ENCODE measurements around the gene ACBD3. TPM values are rescaled to one million over a fixed set of nuclear protein-coding genes. Genes with fewer than 3 reads are reported as not detected.
A peak's percentile ranks its signal among the peaks of the same experiment; 100 is the strongest.

ACBD3 gene
- total RNA-seq, 3 donors from 2014 or later (not counting 1 experiment from before 2014, with no cell fraction given), result 26.9 to 33.3 (median 28.8) TPM

DNA sequence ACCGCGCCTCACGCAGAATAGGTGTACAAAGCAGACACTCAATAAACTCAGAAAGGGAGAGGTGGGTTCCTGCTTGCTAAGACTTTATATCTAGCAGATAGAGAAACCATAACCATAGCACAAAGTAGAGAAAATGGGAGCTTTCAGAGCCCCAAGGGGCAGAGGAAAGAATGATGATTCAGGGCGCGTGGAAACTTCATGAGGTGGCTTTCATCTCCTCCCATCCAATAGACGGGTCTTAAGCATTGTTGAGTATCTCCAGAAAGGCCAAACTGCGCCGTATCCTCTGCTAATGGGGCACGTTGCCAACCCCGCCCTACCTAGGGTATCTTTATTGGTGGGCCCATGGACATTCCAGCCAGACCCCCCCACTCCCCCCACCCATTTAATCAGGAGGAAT, 36.1 kb upstream of the ACBD3 start:
- Histone ChIP-seq H3K4me3 (ENCODE audit: low read length) (no peak overlapping the region), H3K27ac (ENCODE audit: low read length) (no peak overlapping the region), H3K4me1 (ENCODE audit: control insufficient read depth, insufficient read depth, low read length) (peaks cover 12% of the 10 kb centered on the region), H3K27me3 (ENCODE audit: control insufficient read depth, insufficient read depth, low read length) (peaks cover 6% of the 10 kb centered on the region), H3K36me3 (ENCODE audit: control insufficient read depth, insufficient read depth, low read length) (no peaks in the 10 kb centered on the region), H3K9me3 (ENCODE audit: control insufficient read depth, insufficient read depth, low read length) (no peaks in the 10 kb centered on the region)
- Mint-ChIP-seq H3K27ac (no peak overlapping the region), H3K36me3 (peaks cover 8% of the 10 kb centered on the region), H3K27me3 (ENCODE audit: low read depth in 2 of 2) (peaks cover 15 to 30% of the 10 kb centered on the region in 2 donors), H3K4me3 (peak overlapping the region; percentile 45), H3K4me1 (no peaks in the 10 kb centered on the region), H3K9me3 (no peaks in the 10 kb centered on the region)
- ATAC-seq, result no peak
- DNase-seq, result no peak
- TF ChIP-seq CTCF (IDR thresholded peaks at IDR 0.05), result no peak
- intact Hi-C loops (cut with micrococcal nuclease), result no loop called here
- WGBS (ENCODE audit: insufficient coverage), result 100% methylated on average over 10 of the region's 10 CpGs

DNA sequence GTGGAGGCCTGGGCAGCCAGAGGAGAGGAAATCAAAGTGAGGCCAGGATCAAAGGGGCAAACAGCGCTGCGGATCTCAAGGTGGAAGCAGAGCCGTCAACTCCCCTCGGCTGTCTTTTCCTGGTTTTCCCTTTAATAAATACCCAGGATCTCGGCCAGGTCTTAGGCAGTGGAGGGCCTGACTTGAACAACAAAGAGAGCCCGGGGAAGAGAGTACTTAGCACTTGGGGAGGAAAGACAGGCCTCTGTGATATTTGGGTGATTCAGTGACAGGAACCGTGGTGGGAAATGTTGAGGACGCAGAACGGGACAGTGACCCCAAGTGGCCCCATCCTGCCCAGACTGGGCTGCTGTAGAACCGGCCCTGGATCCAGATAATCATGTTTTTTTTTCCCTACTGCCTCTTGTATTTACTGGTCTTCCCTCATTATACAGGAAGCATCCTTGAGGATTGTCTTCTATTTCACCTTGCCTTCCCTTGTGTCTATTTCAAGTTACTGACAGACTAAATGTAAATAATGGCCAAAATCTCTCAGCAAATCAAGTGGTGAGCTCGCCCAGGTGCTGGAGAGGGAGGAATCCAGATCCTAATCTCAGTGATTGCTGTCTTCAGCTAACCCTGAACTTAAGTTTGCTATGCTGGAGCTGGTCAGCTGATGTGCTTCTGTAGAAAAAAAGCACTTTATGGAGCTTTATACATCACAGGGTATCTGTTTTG, 34.1 kb upstream of the ACBD3 start:
- no peaks in the 10 kb centered on the region for H3K9me3 Mint-ChIP-seq
- H3K9me3 ChIP-seq (ENCODE audit: control insufficient read depth, insufficient read depth, low read length), result no peaks in the 10 kb centered on the region
- no peak overlapping the region for H3K27ac Mint-ChIP-seq
- DNase-seq (no peak), ATAC-seq (no peak)
- H3K4me1 Mint-ChIP-seq, result no peaks in the 10 kb centered on the region
- 87% methylated on average over 11 of the region's 11 CpGs for WGBS (ENCODE audit: insufficient coverage)
- TF ChIP-seq CTCF (IDR thresholded peaks at IDR 0.05), result no peak
- no peaks in the 10 kb centered on the region for H3K36me3 ChIP-seq (ENCODE audit: control insufficient read depth, insufficient read depth, low read length)
- no peak overlapping the region for H3K27ac ChIP-seq (ENCODE audit: low read length)
- peaks cover 6% of the 10 kb centered on the region for H3K27me3 ChIP-seq (ENCODE audit: control insufficient read depth, insufficient read depth, low read length)
- H3K27me3 Mint-ChIP-seq (ENCODE audit: low read depth in 2 of 2), result peaks cover 7 to 24% of the 10 kb centered on the region in 2 donors
- peaks cover 12% of the 10 kb centered on the region for H3K4me1 ChIP-seq (ENCODE audit: control insufficient read depth, insufficient read depth, low read length)
- intact Hi-C loops (cut with micrococcal nuclease), result no loop called here
- no peak overlapping the region for H3K4me3 Mint-ChIP-seq
- no peak overlapping the region for H3K4me3 ChIP-seq (ENCODE audit: low read length)
- H3K36me3 Mint-ChIP-seq, result peaks cover under 1% of the 10 kb centered on the region

DNA sequence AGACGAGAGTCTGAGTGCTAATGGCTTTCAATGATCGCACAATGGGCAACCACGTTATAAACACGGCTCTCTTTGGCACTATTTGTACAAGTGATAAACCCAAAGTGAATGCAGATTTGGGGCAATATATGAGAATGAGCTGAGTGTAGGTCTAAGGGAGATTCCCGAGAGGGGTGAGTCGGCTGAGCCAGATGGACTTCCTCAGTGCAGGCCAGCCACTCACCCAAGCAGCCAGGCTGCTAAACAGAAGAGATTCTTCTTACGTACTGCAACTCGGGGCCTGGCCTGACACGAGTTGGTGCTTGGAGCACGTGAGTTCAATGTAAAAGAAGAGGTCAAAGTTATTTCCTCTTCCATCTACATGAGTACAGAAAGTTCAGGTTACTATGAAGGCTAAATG, 30.7 kb upstream of the ACBD3 start:
- Histone ChIP-seq H3K4me1 (ENCODE audit: control insufficient read depth, insufficient read depth, low read length) (no peaks in the 10 kb centered on the region), H3K27me3 (ENCODE audit: control insufficient read depth, insufficient read depth, low read length) (no peaks in the 10 kb centered on the region), H3K27ac (ENCODE audit: low read length) (no peak overlapping the region), H3K4me3 (ENCODE audit: low read length) (no peak overlapping the region), H3K9me3 (ENCODE audit: control insufficient read depth, insufficient read depth, low read length) (no peaks in the 10 kb centered on the region), H3K36me3 (ENCODE audit: control insufficient read depth, insufficient read depth, low read length) (no peaks in the 10 kb centered on the region)
- H3K27ac Mint-ChIP-seq, result no peak overlapping the region
- DNase-seq, result no peak
- no peaks in the 10 kb centered on the region for H3K36me3 Mint-ChIP-seq
- intact Hi-C loops (cut with micrococcal nuclease), result no loop called here
- no peak for TF ChIP-seq CTCF (IDR thresholded peaks at IDR 0.05)
- H3K4me3 Mint-ChIP-seq, result no peak overlapping the region
- H3K4me1 Mint-ChIP-seq, result no peaks in the 10 kb centered on the region
- ATAC-seq, result no peak
- no peaks in the 10 kb centered on the region for H3K9me3 Mint-ChIP-seq
- peaks cover 5 to 7% of the 10 kb centered on the region in 2 donors for H3K27me3 Mint-ChIP-seq (ENCODE audit: low read depth in 2 of 2)
- WGBS (ENCODE audit: insufficient coverage), result 79% methylated on average over 10 of the region's 10 CpGs

- H3K4me3 ChIP-seq (ENCODE audit: low read length), result no peak overlapping the region
- TF ChIP-seq CTCF (IDR thresholded peaks at IDR 0.05), result no peak
- WGBS (ENCODE audit: insufficient coverage), result 61% methylated on average over 5 of the region's 5 CpGs
- no peaks in the 10 kb centered on the region for H3K4me1 Mint-ChIP-seq
- no peaks in the 10 kb centered on the region for H3K9me3 Mint-ChIP-seq
- H3K36me3 Mint-ChIP-seq, result no peaks in the 10 kb centered on the region
- H3K4me3 Mint-ChIP-seq, result no peak overlapping the region
- no peaks in the 10 kb centered on the region for H3K36me3 ChIP-seq (ENCODE audit: control insufficient read depth, insufficient read depth, low read length)
- DNase-seq, result no peak
- H3K27me3 Mint-ChIP-seq (ENCODE audit: low read depth in 2 of 2), result peaks cover 0 to 3% of the 10 kb centered on the region in 2 donors
- no peak overlapping the region for H3K27ac ChIP-seq (ENCODE audit: low read length)
- no peaks in the 10 kb centered on the region for H3K4me1 ChIP-seq (ENCODE audit: control insufficient read depth, insufficient read depth, low read length)
- no peak overlapping the region for H3K27ac Mint-ChIP-seq
- no peaks in the 10 kb centered on the region for H3K9me3 ChIP-seq (ENCODE audit: control insufficient read depth, insufficient read depth, low read length)
- H3K27me3 ChIP-seq (ENCODE audit: control insufficient read depth, insufficient read depth, low read length), result no peaks in the 10 kb centered on the region
- intact Hi-C loops (cut with micrococcal nuclease), result no loop called here
- ATAC-seq, result no peak
These were observed 29.5 kb upstream of the ACBD3 start for GRCh38 chr1:226216056-226216455.

Data from natural killer cell (primary cell).